Activated naive CD8-positive, alpha-beta T cell treated with anti-CD3 and anti-CD28 coated beads, Interleukin-2, amount 50 U/mL, for 24 hours (primary cell): ENCODE measurements around the gene SLC6A19.
"Not testable (repeated sequence)": the region's sequence is repeated elsewhere in the genome, so short reads cannot be mapped to it uniquely, and the experiment has no call there.

Source experiments
- ATAC-seq: fragments of 150-1000 bp; cut with Tn5 transposase; one replicate; pipeline ENCODE4 v1.10.0; 2021
- DNase-seq: peaks from one replicate; pipeline ENCODE4 v3.0.0; 2021
- H3K27ac Mint-ChIP-seq: one replicate; pipeline ENCODE4 v1.8.0; 2021; ENCODE audit warnings: mild to moderate bottlenecking, mixed read lengths
- H3K27me3 Mint-ChIP-seq: one replicate; pipeline ENCODE4 v1.8.0; 2021; ENCODE audit warnings: mixed read lengths
- H3K36me3 Mint-ChIP-seq: one replicate; pipeline ENCODE4 v1.8.0; 2021; ENCODE audit warnings: low read depth, mixed read lengths
- H3K4me1 Mint-ChIP-seq: one replicate; pipeline ENCODE4 v1.8.0; 2021; ENCODE audit warnings: mixed read lengths
- H3K4me3 Mint-ChIP-seq: one replicate; pipeline ENCODE4 v1.8.0; 2021; ENCODE audit warnings: mild to moderate bottlenecking, moderate library complexity, mixed read lengths
- H3K9me3 Mint-ChIP-seq: one replicate; pipeline ENCODE4 v1.8.0; 2021; ENCODE audit warnings: mixed read lengths

The SLC6A19 gene

DNA sequence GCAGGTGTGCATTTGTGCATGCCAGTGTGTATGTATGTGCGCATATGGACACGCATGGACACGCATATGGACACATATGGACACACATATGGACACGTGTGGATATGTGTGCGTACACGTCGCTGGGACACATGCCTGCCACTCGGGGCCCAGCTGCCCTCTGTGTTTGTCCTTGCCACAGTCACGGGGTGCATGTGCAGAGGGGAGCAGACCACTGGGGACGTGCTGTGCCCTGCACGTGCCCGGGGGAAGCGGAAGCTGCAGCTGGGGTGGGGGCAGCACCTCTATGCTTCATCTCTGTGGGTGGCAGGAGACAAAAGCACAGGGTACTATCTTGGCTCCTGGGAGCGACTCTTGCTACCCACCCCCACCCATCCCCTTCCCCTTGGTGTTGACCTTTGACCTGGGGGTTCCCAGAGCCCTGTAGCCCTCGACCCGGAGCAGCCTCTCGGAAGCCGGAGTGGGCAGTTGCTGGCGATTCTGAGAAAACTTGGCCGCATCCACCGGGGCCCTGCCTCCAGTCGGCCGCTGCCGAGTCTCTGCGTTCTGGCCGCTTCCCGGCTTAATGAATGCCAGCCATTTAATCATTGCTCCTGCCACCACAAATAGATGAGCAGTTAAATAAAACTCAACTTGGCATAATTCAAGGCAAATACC, 21.4 kb downstream of the SLC6A19 start:
- DNase-seq (no peak), ATAC-seq (no peak)
- H3K36me3 Mint-ChIP-seq: no peaks in the 10 kb centered on the region
- H3K27me3 Mint-ChIP-seq: peaks cover 5% of the 10 kb centered on the region
- H3K9me3 Mint-ChIP-seq: no peaks in the 10 kb centered on the region
- no peaks in the 10 kb centered on the region for H3K4me1 Mint-ChIP-seq
- H3K4me3 Mint-ChIP-seq: no peak overlapping the region
- H3K27ac Mint-ChIP-seq: no peak overlapping the region

DNA sequence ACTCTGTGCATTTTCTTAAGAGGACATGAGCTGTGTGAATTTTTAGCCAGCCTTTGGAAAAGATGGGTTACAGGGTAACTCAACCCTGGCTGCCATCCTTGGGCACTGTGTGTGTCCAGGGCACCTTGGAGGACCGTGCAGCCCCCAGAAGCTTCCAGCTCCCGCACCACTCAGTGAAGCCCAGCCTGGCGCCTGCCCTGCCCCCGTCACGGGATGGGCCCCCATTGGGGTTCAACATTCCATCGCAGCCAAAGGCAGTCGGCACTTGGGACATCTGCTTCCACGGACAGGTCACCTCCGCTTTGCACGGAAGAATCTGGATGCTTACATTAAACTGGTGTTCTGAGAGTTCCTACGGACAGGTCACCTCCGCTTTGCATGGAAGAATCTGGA, 21.9 kb downstream of the SLC6A19 start:
- no peak overlapping the region for H3K27ac Mint-ChIP-seq

DNA sequence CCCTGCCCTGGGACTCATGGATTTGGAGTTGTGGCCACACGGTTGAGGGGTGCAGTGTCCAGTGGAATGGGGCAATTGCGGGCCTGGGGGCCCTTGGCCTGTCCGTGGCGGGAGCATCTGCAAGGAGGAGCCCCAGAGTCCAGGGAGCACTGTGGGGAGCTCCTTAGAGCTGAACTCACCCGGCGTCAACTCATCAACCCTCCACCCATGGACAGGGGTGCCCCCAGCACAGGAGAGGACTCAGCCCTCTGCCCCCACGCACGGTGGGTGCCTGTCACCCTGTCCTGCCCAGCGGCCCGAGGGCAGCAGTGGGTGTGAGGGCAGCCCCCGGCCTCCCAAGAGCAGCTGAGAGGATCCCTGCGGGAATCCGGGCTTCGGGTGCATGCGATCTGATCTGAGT, 23.2 kb downstream of the SLC6A19 start:
- Mint-ChIP-seq H3K4me3 (no peak overlapping the region), H3K27me3 (peaks cover 20% of the 10 kb centered on the region), H3K27ac (no peak overlapping the region), H3K9me3 (no peaks in the 10 kb centered on the region), H3K4me1 (no peaks in the 10 kb centered on the region), H3K36me3 (no peaks in the 10 kb centered on the region)
- ATAC-seq: no peak
- DNase-seq: no peak

More for the DNA sequence above, 21.9 kb downstream of the SLC6A19 start:
- Mint-ChIP-seq H3K27me3 (peaks cover 10% of the 10 kb centered on the region), H3K4me3 (no peak overlapping the region), H3K4me1 (no peaks in the 10 kb centered on the region), H3K36me3 (no peaks in the 10 kb centered on the region), H3K9me3 (no peaks in the 10 kb centered on the region)
- ATAC-seq (no peak), DNase-seq (no peak)

DNA sequence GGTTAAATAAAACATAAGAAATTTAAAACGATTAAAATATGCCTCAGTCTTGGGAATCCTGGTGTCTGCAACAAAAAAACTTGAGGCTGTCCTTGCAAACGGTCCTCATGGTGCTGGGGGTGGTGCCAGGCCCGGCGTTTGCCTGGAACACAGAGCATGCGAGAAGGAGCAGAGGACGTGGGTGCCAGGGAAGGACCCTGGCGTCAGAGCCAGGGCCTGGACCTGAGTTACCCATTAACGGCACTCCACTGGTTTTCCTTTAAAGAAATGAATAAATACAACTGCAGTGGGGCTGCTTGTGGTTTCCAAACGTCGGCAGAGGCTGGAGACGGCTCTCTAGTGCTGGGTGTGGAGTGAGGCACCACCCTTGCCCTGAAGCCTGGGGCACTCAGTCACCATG, 23.7 kb downstream of the SLC6A19 start, which contains the start of gene SLC6A18:
TSS of gene SLC6A18 (plus strand) at position 301 of the 400 bp plus-strand sequence. CDS start at position 398, 97 bp downstream.
- H3K4me3 Mint-ChIP-seq: no peak within 1 kb of the TSS
- H3K27ac Mint-ChIP-seq: no peak within 1 kb of the TSS
- no peak for DNase-seq
- no peaks in the 10 kb centered on the region for H3K9me3 Mint-ChIP-seq
- ATAC-seq: no peak
- no peaks in the 10 kb centered on the region for H3K36me3 Mint-ChIP-seq
- peaks cover 23% of the 10 kb centered on the region for H3K27me3 Mint-ChIP-seq
- no peaks in the 10 kb centered on the region for H3K4me1 Mint-ChIP-seq

DNA sequence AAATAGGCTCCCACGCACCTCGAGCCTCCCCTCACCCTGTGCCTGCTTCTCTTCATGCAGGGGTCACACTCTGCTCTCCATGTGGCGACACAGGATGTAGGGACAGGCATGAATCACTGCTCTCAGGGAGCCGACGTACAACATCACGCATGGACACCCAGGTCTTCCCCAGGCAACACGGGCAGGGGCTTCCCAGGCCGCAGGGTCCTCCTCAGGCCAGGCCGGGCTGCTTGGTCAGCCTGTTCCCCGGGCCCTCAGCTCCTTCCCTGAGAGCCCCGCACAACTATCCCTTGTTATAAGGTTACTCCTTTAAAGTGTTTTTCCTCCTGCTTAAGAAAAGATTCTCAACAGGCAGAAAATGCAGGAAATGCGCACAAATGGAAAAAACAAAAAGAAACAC, 24.8 kb downstream of the SLC6A19 start:
- ATAC-seq (no peak), DNase-seq (no peak)
- Mint-ChIP-seq H3K9me3 (no peaks in the 10 kb centered on the region), H3K36me3 (no peaks in the 10 kb centered on the region), H3K4me3 (no peak overlapping the region), H3K27me3 (peaks cover 23% of the 10 kb centered on the region), H3K27ac (no peak overlapping the region), H3K4me1 (no peaks in the 10 kb centered on the region)

DNA sequence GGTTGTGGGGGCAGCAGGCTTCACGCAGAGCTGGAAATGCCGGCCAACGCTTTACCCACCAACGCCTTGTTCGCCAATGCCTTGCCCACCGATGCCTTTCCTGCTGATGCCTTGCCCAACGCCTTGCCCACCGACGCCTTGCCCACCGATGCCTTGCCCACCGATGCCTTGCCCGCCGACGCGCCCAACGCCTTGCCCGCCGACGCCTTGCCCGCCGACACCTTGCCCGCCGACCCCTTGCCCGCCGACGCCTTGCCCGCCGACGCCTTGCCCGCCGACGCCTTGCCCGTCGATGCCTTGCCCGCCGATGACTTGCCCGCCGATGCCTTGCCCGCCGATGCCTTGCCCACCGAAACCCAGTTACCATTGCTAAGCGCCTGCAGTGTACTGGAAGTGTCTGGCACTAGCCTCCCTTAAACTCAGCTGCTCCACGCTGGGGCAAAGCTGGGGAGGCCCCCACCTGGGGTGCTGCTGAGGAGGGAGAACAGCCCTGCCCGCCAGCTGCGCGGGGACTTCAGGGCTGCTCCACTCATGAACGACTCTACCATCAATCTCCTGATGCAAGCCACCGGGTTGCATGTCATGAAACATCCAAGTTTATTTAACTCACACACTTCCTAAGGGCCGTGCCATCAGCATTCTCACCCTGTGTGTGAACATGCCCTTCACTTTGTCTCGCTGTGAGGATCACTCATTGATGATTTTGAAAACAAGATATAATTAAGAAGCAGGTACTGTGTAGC, 25.6 kb downstream of the SLC6A19 start:
- no peak for DNase-seq
- H3K27ac Mint-ChIP-seq: no peak overlapping the region
- no peaks in the 10 kb centered on the region for H3K36me3 Mint-ChIP-seq
- peaks cover 23% of the 10 kb centered on the region for H3K27me3 Mint-ChIP-seq
- H3K4me1 Mint-ChIP-seq: no peaks in the 10 kb centered on the region
- H3K4me3 Mint-ChIP-seq: no peak overlapping the region
- no peaks in the 10 kb centered on the region for H3K9me3 Mint-ChIP-seq
- ATAC-seq: no peak

DNA sequence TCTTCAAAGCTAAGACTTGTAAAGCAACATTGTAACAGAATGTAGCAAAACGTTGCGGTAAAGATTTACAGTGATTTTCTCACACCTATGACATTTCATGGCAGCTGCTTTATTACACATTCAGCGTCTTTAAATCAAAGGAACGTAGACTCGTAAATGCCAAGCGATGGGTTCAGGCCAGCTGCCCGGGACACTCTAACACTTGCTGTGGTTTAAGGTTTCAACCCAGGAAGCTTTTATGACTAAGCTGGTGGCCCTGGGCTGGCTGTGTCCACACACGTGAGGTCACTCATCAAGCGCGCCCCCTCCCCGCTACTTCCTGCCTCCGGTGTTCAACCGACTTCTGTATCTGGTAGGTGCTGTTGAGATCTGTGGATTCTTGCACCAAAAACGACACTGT, 26.3 kb downstream of the SLC6A19 start:
- DNase-seq: no peak
- Mint-ChIP-seq H3K27ac (no peak overlapping the region), H3K27me3 (peaks cover 23% of the 10 kb centered on the region), H3K4me1 (no peaks in the 10 kb centered on the region), H3K4me3 (no peak overlapping the region), H3K36me3 (no peaks in the 10 kb centered on the region), H3K9me3 (no peaks in the 10 kb centered on the region)
- no peak for ATAC-seq

DNA sequence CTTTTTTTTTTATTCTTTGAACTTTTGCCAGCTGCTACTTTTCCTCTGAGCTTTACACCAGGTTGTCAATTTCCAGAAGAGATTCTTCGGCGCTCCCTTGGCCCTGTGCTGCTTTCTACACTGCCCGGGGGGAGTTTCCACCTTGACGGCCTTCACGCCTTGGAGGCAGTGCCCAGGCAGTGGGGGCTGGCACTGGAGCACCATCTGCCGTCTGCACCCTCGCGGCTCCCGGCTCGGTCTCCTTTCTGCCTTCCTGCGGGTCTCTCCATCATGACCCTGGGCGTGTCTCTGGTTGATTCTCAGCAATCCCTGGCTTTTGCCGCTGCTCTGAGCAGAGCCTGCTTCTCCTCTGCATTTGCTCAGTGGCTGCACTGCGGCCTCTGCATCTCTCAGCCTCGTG, 26.7 kb downstream of the SLC6A19 start:
- no peaks in the 10 kb centered on the region for H3K4me1 Mint-ChIP-seq
- no peak for DNase-seq
- H3K27ac Mint-ChIP-seq: no peak overlapping the region
- no peak for ATAC-seq
- peaks cover 23% of the 10 kb centered on the region for H3K27me3 Mint-ChIP-seq
- no peaks in the 10 kb centered on the region for H3K36me3 Mint-ChIP-seq
- H3K9me3 Mint-ChIP-seq: no peaks in the 10 kb centered on the region
- H3K4me3 Mint-ChIP-seq: no peak overlapping the region

DNA sequence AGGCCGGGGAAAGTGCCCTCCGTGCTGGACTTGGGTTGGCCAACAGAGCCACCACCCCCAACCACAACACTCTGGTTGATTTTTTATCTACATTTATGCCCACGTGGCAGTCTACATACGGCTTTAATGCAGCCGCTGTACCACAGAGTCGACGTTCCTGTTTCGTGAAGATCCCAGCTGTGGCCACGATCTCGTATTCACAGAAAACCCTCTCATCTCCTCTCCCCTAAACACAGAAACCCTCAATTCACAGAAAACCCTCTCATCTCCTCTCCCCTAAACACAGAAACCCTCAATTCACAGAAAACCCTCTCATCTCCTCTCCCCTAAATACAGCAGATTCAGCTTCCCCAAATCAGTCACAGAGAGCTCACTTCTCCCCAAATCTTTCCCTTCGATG, 27.6 kb downstream of the SLC6A19 start:
- not testable (repeated sequence) for H3K4me1 Mint-ChIP-seq, H3K4me3 Mint-ChIP-seq, DNase-seq, H3K9me3 Mint-ChIP-seq, H3K36me3 Mint-ChIP-seq, H3K27ac Mint-ChIP-seq, ATAC-seq
- H3K27me3 Mint-ChIP-seq: peaks cover 23% of the 10 kb centered on the region

DNA sequence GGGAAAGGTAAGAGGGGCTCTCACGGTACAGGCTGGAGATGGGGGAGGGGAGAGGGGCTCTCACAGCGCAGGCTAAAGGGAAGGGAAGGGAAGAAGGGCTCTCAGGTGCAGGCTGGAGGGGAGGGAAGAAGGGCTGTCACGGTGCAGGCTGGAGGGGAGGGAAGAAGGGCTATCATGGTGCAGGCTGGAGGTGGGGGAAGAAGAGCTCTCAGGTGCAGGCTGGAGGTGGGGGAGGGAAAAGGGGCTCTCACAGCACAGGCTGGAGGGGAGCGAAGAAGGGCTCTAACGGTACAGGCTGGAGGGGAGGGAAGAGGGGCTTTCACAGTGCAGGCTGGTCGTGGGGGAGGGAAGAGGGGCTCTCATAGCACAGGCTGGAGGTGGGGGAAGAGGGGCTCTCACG, 28.4 kb downstream of the SLC6A19 start:
- ATAC-seq (no peak), DNase-seq (no peak)
- Mint-ChIP-seq H3K4me1 (no peaks in the 10 kb centered on the region), H3K9me3 (no peaks in the 10 kb centered on the region), H3K27ac (no peak overlapping the region), H3K4me3 (no peak overlapping the region), H3K36me3 (no peaks in the 10 kb centered on the region), H3K27me3 (peaks cover 23% of the 10 kb centered on the region)

DNA sequence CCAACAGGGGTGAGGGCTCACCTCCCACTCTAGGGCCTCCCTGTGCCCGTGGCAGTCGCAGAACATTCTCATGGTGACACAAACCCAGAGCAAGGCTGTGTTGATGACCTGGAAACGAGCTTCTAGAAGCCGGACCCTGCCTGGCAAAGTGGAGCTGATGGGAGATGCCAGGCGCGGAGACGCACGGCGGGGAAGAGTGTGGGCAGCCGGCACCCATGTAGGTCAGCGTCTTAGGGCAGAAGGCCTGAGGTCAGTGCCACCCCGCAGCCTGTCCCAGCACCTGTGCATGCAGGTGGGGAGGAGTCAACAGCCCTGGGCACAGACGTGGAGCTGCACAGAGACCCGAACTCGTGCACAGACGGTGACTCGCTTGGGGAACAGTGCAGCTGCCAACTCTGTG, 29.2 kb downstream of the SLC6A19 start:
- no peak for DNase-seq
- H3K9me3 Mint-ChIP-seq: no peaks in the 10 kb centered on the region
- ATAC-seq: no peak
- H3K4me3 Mint-ChIP-seq: no peak overlapping the region
- peaks cover 23% of the 10 kb centered on the region for H3K27me3 Mint-ChIP-seq
- H3K4me1 Mint-ChIP-seq: no peaks in the 10 kb centered on the region
- H3K36me3 Mint-ChIP-seq: no peaks in the 10 kb centered on the region
- no peak overlapping the region for H3K27ac Mint-ChIP-seq

DNA sequence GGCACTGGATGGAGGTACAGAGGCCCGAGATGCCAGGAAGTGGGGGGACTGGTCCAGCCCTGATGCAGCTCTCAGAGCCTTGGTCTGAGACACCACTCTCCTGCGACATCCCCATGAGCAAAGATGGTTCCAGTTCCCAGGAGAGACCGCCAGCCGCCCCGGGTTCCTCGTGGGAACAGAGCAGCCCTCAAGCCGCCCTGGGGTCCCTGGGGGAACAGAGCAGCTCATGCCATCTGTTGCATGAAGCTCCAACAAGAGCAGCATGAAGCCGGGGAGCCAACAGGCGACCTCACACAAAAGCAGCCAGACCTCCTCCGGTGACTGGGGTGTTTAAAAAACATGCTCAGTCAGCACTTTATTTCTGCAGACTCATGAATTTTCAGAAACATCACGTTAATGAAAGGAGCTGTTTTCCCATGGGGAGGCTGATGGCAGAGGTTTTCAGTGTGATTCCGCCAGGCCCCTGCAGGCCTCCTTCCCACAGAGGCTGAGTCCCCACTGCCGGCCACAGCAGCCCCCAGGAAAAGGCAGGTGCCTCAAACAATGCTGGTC, 30.0 kb downstream of the SLC6A19 start:
- H3K27ac Mint-ChIP-seq: no peak overlapping the region
- DNase-seq: no peak

DNA sequence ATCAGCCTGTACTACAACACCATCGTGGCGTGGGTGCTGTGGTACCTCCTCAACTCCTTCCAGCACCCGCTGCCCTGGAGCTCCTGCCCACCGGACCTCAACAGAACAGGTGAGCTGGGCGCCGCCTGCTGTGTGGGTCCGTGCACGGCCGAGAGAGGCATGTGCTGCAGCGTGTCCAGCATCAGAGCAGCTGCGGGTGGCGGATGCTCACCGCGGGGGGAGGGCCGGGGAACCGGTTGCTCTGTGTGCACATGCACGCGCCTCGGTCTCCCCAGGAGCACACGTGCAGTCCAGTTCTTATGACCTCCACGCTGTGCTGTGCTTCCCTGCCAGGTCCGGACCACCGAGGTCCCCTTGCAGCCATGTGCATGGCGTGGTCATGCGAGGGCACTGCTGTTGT, 31.4 kb downstream of the SLC6A19 start:
- H3K4me3 Mint-ChIP-seq: no peak overlapping the region
- peaks cover 2% of the 10 kb centered on the region for H3K36me3 Mint-ChIP-seq
- H3K27ac Mint-ChIP-seq: no peak overlapping the region
- no peak for DNase-seq
- ATAC-seq: no peak
- peaks cover 18% of the 10 kb centered on the region for H3K27me3 Mint-ChIP-seq
- H3K4me1 Mint-ChIP-seq: no peaks in the 10 kb centered on the region
- H3K9me3 Mint-ChIP-seq: peaks cover 6% of the 10 kb centered on the region

More for the DNA sequence above, 30.0 kb downstream of the SLC6A19 start:
- Mint-ChIP-seq H3K4me1 (no peaks in the 10 kb centered on the region), H3K36me3 (peaks cover 2% of the 10 kb centered on the region), H3K27me3 (peaks cover 23% of the 10 kb centered on the region), H3K4me3 (no peak overlapping the region), H3K9me3 (peaks cover 6% of the 10 kb centered on the region)
- ATAC-seq: no peak

DNA sequence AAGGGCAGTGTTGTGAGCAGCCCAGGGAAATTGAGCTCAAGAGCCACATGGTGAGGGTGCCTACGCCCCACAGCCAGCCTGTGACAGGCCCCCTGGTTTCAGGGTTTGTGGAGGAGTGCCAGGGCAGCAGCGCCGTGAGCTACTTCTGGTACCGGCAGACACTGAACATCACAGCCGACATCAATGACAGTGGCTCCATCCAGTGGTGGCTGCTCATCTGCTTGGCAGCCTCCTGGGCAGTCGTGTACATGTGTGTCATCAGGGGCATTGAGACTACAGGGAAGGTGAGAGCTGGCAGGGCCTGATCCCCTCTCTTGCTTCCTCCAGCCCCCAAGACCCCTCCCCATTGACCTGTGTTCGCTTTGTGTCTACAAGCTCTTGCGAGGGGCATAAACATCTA, 34.0 kb downstream of the SLC6A19 start:
- no peak overlapping the region for H3K27ac Mint-ChIP-seq

DNA sequence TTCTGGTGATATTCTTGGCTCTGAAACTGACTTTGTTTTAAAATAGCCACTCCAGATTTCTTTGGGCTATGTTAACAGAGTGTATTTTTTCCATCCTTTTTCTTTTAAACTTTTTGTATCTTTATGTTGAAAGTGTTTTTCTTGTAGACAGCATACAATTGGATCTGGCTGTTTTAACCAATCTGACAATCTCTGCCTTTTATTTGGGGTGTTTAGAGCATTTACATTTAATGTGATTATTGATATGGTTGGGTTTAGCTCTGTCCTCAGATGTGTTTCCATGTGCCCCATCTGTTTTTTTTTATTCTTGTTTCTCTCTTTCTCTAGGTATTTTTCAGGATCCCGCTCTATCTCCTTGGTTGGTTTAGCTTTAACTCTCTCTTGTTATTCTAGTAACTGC, 34.4 kb downstream of the SLC6A19 start:
- no peak for ATAC-seq
- Mint-ChIP-seq H3K36me3 (peaks cover 2% of the 10 kb centered on the region), H3K27ac (no peak overlapping the region), H3K4me1 (no peaks in the 10 kb centered on the region), H3K9me3 (peaks cover 6% of the 10 kb centered on the region), H3K27me3 (no peaks in the 10 kb centered on the region), H3K4me3 (no peak overlapping the region)
- DNase-seq: no peak

More for the DNA sequence above, 34.0 kb downstream of the SLC6A19 start:
- Mint-ChIP-seq H3K9me3 (peaks cover 6% of the 10 kb centered on the region), H3K4me3 (no peak overlapping the region), H3K4me1 (no peaks in the 10 kb centered on the region), H3K27me3 (no peaks in the 10 kb centered on the region), H3K36me3 (peaks cover 2% of the 10 kb centered on the region)
- ATAC-seq (no peak), DNase-seq (no peak)
